ENCODE data around the gene KAZALD1. TPM values are rescaled to one million over a fixed set of nuclear protein-coding genes. Genes with fewer than 3 reads are reported as not detected.

KAZALD1 gene
- total RNA-seq, 1 experiment from 2014 or later, result 12.5 TPM

DNA sequence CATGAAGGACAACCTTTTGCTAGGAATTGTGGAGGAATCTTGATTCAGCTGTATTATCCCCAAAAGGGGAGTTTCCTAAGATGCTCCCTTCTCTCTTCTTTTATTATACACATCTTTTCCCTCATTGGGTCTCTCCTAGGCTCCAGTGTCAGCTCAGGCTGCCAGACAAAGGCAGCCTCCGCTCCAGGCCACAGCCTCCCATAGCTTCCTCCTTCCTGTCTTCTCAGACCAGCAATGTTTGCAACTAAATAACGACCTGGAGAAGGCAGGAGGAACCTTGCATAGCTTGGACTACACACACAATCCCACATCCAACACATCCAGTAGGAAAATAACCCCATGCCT lies 18.5 kb upstream of the KAZALD1 start:
- peak overlapping the region; percentile 84 for H3K27ac ChIP-seq (ENCODE audit: low read depth, low read length, poor library complexity, severe bottlenecking)
- peak overlapping the region; percentile 54 for H3K4me3 ChIP-seq (ENCODE audit: low read depth, low read length, poor library complexity, severe bottlenecking)
- H3K4me1 ChIP-seq (ENCODE audit: insufficient read depth, low read length, poor library complexity, severe bottlenecking), result peaks cover 37% of the 10 kb centered on the region
- ChIA-PET CTCF (interaction anchor here (0.5 to 3.5 kb wide), 7 partner anchors 7 to 99 kb away, joined by 3 to 20 read pairs (median 5); no protein-coding TSS in a partner anchor), POLR2A (ENCODE audit: low non-redundant PET) (interaction anchor here (0.6 kb wide), 1 partner anchor 210 kb away, joined by 7 read pairs; no protein-coding TSS in a partner anchor)
- no peaks in the 10 kb centered on the region for H3K27me3 ChIP-seq (replicated peaks; ENCODE audit: insufficient read depth, low read depth, low read length, poor library complexity)
- TF ChIP-seq, protein P1, sequence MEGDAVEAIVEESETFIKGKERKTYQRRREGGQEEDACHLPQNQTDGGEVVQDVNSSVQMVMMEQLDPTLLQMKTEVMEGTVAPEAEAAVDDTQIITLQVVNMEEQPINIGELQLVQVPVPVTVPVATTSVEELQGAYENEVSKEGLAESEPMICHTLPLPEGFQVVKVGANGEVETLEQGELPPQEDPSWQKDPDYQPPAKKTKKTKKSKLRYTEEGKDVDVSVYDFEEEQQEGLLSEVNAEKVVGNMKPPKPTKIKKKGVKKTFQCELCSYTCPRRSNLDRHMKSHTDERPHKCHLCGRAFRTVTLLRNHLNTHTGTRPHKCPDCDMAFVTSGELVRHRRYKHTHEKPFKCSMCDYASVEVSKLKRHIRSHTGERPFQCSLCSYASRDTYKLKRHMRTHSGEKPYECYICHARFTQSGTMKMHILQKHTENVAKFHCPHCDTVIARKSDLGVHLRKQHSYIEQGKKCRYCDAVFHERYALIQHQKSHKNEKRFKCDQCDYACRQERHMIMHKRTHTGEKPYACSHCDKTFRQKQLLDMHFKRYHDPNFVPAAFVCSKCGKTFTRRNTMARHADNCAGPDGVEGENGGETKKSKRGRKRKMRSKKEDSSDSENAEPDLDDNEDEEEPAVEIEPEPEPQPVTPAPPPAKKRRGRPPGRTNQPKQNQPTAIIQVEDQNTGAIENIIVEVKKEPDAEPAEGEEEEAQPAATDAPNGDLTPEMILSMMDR (conservative IDR thresholded peaks at IDR 0.05; ENCODE audit: low read depth, low read length), result no peak
- no peak for TF ChIP-seq EZH2 (IDR thresholded peaks at IDR 0.05; ENCODE audit: borderline replicate concordance, low read depth, low read length, poor library complexity, severe bottlenecking)
- intact Hi-C loops (cut with micrococcal nuclease; ENCODE audit: unreplicated experiment), result loop anchor here (5.0 kb wide), 1 partner anchor 99 kb away; no protein-coding TSS in a partner anchor
- no peaks in the 10 kb centered on the region for H3K36me3 ChIP-seq (ENCODE audit: insufficient read depth, low read length, poor library complexity, severe bottlenecking)
- no TSS peak for BruUV-seq (replicated peaks)
- no peak for DNase-seq (ENCODE audit: low spot score)
- H3K9me3 ChIP-seq (ENCODE audit: low read depth, low read length, poor library complexity, severe bottlenecking), result no peaks in the 10 kb centered on the region

DNA sequence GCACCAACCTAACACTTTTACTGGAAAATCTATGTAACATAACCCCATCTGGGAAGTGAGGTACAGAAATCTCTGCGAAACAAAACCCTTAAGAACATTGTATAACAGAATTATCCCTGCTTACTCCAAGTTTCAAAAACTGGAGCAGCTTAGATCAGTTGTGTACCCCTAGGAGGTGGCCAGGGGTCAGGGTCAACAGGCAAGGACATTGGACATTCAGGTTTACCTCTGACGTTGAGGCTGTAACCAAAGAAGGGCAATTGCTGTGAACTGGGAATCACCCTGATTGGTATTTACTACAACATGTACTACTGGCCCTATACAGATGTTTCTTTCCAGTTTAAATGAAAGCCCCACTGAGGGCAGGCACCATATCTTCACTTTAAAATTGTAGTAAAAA lies 17.7 kb upstream of the KAZALD1 start:
- no peaks in the 10 kb centered on the region for H3K36me3 ChIP-seq (ENCODE audit: insufficient read depth, low read length, poor library complexity, severe bottlenecking)
- no peak for TF ChIP-seq EZH2 (IDR thresholded peaks at IDR 0.05; ENCODE audit: borderline replicate concordance, low read depth, low read length, poor library complexity, severe bottlenecking)
- TF ChIP-seq, protein P1 (conservative IDR thresholded peaks at IDR 0.05; ENCODE audit: low read depth, low read length), result no peak
- POLR2A ChIA-PET (ENCODE audit: low non-redundant PET), result no interaction called here
- intact Hi-C loops (cut with micrococcal nuclease; ENCODE audit: unreplicated experiment), result loop anchor here (5.0 kb wide), 1 partner anchor 98 kb away; no protein-coding TSS in a partner anchor
- H3K9me3 ChIP-seq (ENCODE audit: low read depth, low read length, poor library complexity, severe bottlenecking), result no peaks in the 10 kb centered on the region
- H3K4me1 ChIP-seq (ENCODE audit: insufficient read depth, low read length, poor library complexity, severe bottlenecking), result peaks cover 37% of the 10 kb centered on the region
- H3K27ac ChIP-seq (ENCODE audit: low read depth, low read length, poor library complexity, severe bottlenecking), result no peak overlapping the region
- BruUV-seq (replicated peaks), result no TSS peak
- no peak for DNase-seq (ENCODE audit: low spot score)
- CTCF ChIA-PET, result interaction anchor here (1.8 to 3.5 kb wide), 2 partner anchors 15 to 98 kb away, joined by 6 to 20 read pairs; no protein-coding TSS in a partner anchor
- H3K27me3 ChIP-seq (replicated peaks; ENCODE audit: insufficient read depth, low read depth, low read length, poor library complexity), result no peaks in the 10 kb centered on the region
- H3K4me3 ChIP-seq (ENCODE audit: low read depth, low read length, poor library complexity, severe bottlenecking), result no peak overlapping the region

DNA sequence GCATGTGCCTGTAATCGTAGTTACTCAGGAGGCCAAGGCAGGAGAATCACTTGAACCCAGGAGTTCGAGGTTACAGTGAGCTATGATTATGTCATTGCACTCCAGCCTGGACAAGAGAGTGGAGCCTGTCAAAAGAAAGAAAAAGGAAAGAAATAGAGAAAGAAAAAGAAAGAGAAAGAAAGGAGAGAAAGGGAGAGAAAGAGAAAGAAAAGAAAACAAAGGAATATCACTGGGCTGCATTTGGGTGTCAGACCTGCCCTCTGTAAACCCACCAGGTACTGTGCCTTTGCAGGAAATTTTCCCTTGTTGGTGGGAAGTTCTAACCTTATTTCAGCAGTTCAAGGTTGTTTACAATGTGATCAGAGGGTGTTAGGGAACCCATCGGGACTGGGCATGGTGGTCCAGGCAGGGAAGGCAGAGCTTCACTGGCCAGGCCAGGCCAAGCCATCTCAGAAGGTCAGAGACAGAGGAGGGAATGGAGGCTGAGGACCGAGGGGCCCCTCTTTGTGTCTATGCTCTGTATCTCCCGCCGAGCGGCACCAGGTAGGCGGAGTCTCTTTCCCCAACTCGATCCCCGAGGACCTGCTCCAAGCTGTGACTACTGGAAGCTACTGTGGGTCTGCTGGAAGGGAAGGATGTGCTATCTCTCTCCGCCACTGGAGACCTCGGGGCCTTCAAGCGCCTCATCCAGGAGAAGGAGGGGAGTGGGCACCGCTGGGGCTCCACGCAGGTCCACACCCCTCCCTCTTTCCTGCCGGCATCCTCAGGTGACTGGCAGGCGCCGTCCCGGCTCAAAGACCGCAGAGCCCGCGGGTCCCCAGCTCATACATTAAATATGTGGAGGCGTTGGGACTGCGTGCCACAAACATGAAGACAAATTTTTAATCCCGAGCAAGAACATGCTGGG lies 15.2 kb upstream of the KAZALD1 start:
- Histone ChIP-seq H3K9me3 (ENCODE audit: low read depth, low read length, poor library complexity, severe bottlenecking) (no peaks in the 10 kb centered on the region), H3K27ac (ENCODE audit: low read depth, low read length, poor library complexity, severe bottlenecking) (peak overlapping the region; percentile 4), H3K27me3 (replicated peaks; ENCODE audit: insufficient read depth, low read depth, low read length, poor library complexity) (no peaks in the 10 kb centered on the region), H3K4me3 (ENCODE audit: low read depth, low read length, poor library complexity, severe bottlenecking) (peak overlapping the region; percentile 32), H3K4me1 (ENCODE audit: insufficient read depth, low read length, poor library complexity, severe bottlenecking) (peaks cover 41% of the 10 kb centered on the region), H3K36me3 (ENCODE audit: insufficient read depth, low read length, poor library complexity, severe bottlenecking) (no peaks in the 10 kb centered on the region)
- DNase-seq (ENCODE audit: low spot score), result peak; percentile 73
- TF ChIP-seq, protein P1 (conservative IDR thresholded peaks at IDR 0.05; ENCODE audit: low read depth, low read length), result 0 out of 2 replicates have a peak, but pooled peaks have one; percentile 15
- TF ChIP-seq EZH2 (IDR thresholded peaks at IDR 0.05; ENCODE audit: borderline replicate concordance, low read depth, low read length, poor library complexity, severe bottlenecking), result no peak
- intact Hi-C loops (cut with micrococcal nuclease; ENCODE audit: unreplicated experiment), result loop anchor here (2.0 kb wide), 1 partner anchor 20 kb away; no protein-coding TSS in a partner anchor
- POLR2A ChIA-PET (ENCODE audit: low non-redundant PET), result no interaction called here
- CTCF ChIA-PET, result interaction anchor here (0.5 to 1.6 kb wide), 4 partner anchors 13 to 95 kb away, joined by 3 to 11 read pairs (median 4); partner anchors contain the start of gene KAZALD1
- BruUV-seq (replicated peaks), result no TSS peak

Measured in A673 (cell line).